ENCODE results near the gene DIO1. TPM values are rescaled to one million over a fixed set of nuclear protein-coding genes. Genes with fewer than 3 reads are reported as not detected.

DIO1 gene
- total and polyA plus RNA-seq, 9 of the 15 experiments (the other 6 are each of a cell fraction or from before 2014, with no cell fraction given) = not detected

DNA sequence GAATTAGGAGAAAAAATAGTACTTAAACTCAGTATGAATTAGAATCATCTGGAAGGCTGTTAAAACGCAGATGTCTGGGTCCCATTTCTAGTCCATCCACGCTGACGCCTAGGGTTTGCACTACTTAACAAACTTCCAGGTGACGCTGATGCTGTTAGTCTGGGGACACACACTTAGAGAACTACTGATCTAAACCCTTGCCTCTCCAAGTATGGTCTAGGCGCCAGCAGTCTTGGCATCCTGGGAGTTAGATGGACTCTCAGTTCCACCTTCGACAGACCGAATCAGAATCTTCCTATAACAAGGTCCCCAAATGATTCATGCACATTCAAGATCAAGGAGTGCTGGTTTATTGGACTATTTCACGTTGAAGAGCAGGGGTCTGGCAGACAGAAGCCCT lies 11.5 kb downstream of the DIO1 start:
- no peak for ATAC-seq
- Histone ChIP-seq H3K4me3 (no peak overlapping the region), H3K27me3 (ENCODE audit: control insufficient read depth in 2 of 2, insufficient read depth in 2 of 2, low read length in 2 of 2) (no peaks in the 10 kb centered on the region), H3K4me1 (replicated peaks in 1 of 2; ENCODE audit: control insufficient read depth in 2 of 2, insufficient read depth in 2 of 2, low read length in 2 of 2) (no peaks in the 10 kb centered on the region), H4K20me1 (replicated peaks; ENCODE audit: control insufficient read depth, insufficient read depth, low read length) (0 out of 2 replicates have a peak, but pooled peaks cover 4% of the 10 kb centered on the region), H3K36me3 (ENCODE audit: control insufficient read depth, insufficient read depth, low read length) (no peaks in the 10 kb centered on the region), H3K27ac (ENCODE audit: extremely low read depth, low read depth, low read length) (no peak overlapping the region), H3K4me2 (ENCODE audit: insufficient read depth, low read length) (no peak overlapping the region), H3K9me1 (ENCODE audit: control insufficient read depth, insufficient read depth, low read length) (no peaks in the 10 kb centered on the region), H3K9me3 (replicated peaks; ENCODE audit: control insufficient read depth, insufficient read depth, low read depth, low read length) (no peaks in the 10 kb centered on the region), H3K9ac (ENCODE audit: insufficient read depth in 1 of 2, low read depth in 2 of 2, low read length in 2 of 2) (no peak overlapping the region), H3K79me2 (ENCODE audit: control insufficient read depth, insufficient read depth, low read length) (no peaks in the 10 kb centered on the region), H2AFZ (ENCODE audit: low read depth, low read length) (no peak overlapping the region)
- TF ChIP-seq KHSRP (IDR thresholded peaks at IDR 0.05) (no peak), SIN3B (IDR thresholded peaks at IDR 0.05; ENCODE audit: low read depth) (no peak), ZNF766 (CRISPR knock-in tag; conservative IDR thresholded peaks at IDR 0.05) (no peak), PTRF (tag; IDR thresholded peaks at IDR 0.05) (no peak), NR2C1 (IDR thresholded peaks at IDR 0.05) (no peak), NR2C1 (tag; IDR thresholded peaks at IDR 0.05) (no peak), ZBTB7A (IDR thresholded peaks at IDR 0.05; ENCODE audit: borderline replicate concordance, control insufficient read depth, low read depth, low read length) (no peak), COPS2 (conservative IDR thresholded peaks at IDR 0.05) (no peak)
- TF ChIP-seq, protein P1, sequence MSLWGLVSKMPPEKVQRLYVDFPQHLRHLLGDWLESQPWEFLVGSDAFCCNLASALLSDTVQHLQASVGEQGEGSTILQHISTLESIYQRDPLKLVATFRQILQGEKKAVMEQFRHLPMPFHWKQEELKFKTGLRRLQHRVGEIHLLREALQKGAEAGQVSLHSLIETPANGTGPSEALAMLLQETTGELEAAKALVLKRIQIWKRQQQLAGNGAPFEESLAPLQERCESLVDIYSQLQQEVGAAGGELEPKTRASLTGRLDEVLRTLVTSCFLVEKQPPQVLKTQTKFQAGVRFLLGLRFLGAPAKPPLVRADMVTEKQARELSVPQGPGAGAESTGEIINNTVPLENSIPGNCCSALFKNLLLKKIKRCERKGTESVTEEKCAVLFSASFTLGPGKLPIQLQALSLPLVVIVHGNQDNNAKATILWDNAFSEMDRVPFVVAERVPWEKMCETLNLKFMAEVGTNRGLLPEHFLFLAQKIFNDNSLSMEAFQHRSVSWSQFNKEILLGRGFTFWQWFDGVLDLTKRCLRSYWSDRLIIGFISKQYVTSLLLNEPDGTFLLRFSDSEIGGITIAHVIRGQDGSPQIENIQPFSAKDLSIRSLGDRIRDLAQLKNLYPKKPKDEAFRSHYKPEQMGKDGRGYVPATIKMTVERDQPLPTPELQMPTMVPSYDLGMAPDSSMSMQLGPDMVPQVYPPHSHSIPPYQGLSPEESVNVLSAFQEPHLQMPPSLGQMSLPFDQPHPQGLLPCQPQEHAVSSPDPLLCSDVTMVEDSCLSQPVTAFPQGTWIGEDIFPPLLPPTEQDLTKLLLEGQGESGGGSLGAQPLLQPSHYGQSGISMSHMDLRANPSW (CRISPR knock-in tag; IDR thresholded peaks at IDR 0.05) = no peak
- TF ChIP-seq, protein P2, sequence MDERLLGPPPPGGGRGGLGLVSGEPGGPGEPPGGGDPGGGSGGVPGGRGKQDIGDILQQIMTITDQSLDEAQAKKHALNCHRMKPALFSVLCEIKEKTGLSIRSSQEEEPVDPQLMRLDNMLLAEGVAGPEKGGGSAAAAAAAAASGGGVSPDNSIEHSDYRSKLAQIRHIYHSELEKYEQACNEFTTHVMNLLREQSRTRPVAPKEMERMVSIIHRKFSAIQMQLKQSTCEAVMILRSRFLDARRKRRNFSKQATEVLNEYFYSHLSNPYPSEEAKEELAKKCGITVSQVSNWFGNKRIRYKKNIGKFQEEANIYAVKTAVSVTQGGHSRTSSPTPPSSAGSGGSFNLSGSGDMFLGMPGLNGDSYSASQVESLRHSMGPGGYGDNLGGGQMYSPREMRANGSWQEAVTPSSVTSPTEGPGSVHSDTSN (CRISPR knock-in tag; IDR thresholded peaks at IDR 0.05; ENCODE audit: low read depth) = no peak
- TF ChIP-seq, protein P2 (tag; conservative IDR thresholded peaks at IDR 0.05; ENCODE audit: low read depth) = no peak
- FAIRE-seq = no peak
- ChIA-PET CTCF (ENCODE audit: low intra/inter-chr PET ratio) (no interaction called here), POLR2A (no interaction called here)
- in situ Hi-C loops (cut with MboI) (no loop called here), intact Hi-C loops (cut with micrococcal nuclease) (no loop called here)
- DNase-seq (ENCODE audit: extremely low read depth in 1 of 4, low spot score in 3 of 4) = no peak
- BruUV-seq (replicated peaks) = no TSS peak
- 74% methylated on average over 8 of the region's 8 CpGs for WGBS (ENCODE audit: insufficient coverage, low coverage, missing lambda C conversion rate)
